Stomach (tissue), 9 donors: ENCODE results near the gene PRR14L. TPM values are rescaled to one million over a fixed set of nuclear protein-coding genes. Genes with fewer than 3 reads are reported as not detected.
"Not testable (repeated sequence)": the region's sequence is repeated elsewhere in the genome, so short reads cannot be mapped to it uniquely, and the experiment has no call there.

Experiments used
- DNase-seq, 2 donors: peaks; one replicate each; pipeline versions ENCODE4 v3.0.0 to v3.0.0-alpha.2; 2013 to 2019
- H3K27ac ChIP-seq, 5 donors: fragments of 200-600 bp in 4 of 5; sonication (generic) in 4 of 5; one replicate each; pipeline ENCODE4 v1.5.1; 2013 to 2019; ENCODE audit warnings: mild to moderate bottlenecking in 1 of 5, moderate library complexity in 1 of 5
- H3K27me3 ChIP-seq, 3 donors: fragments of 200-600 bp; sonication (generic); one replicate each; pipeline ENCODE4 v1.5.1; 2017 to 2019; ENCODE audit warnings: mixed run types in 1 of 3
- H3K36me3 ChIP-seq, 4 donors: fragments of 200-600 bp; sonication (generic); 1 replicate in 3 of 4; 2 replicates in 1 of 4; pipeline ENCODE4 v1.5.1; 2016 to 2019
- H3K4me1 ChIP-seq, 4 donors: fragments of 200-600 bp; sonication (generic); one replicate each; pipeline ENCODE4 v1.5.1; 2016 to 2019
- H3K4me3 ChIP-seq, 4 donors: fragments of 200-600 bp; sonication (generic) in 3 of 4; one replicate each; pipeline ENCODE4 v1.5.1; 2016 to 2019; ENCODE audit warnings: mild to moderate bottlenecking in 1 of 4
- H3K9me3 ChIP-seq, 4 donors: fragments of 200-600 bp; sonication (generic); one replicate each; pipeline ENCODE4 v1.5.1; 2016 to 2019
- CTCF ChIP-seq, 7 experiments: fragments of 450-650 bp in 4 of 7; fragments of 200-600 bp in 3 of 7; sonication (generic) in 3 of 7; IDR thresholded peaks; one replicate each; pipeline ENCODE4 v1.5.1; 2016 to 2019; ENCODE audit warnings: antibody characterized with exemption in 7 of 7, control low read depth in 2 of 7, mild to moderate bottlenecking in 1 of 7
- EP300 ChIP-seq: sonication (generic); formaldehyde crosslinking; IDR thresholded peaks from one replicate; pipeline ENCODE4 v1.6.1; 2017; ENCODE audit warnings: antibody characterized with exemption
- POLR2A ChIP-seq, 4 donors: fragments of 450-650 bp; IDR thresholded peaks; one replicate each; pipeline ENCODE4 v1.6.1; 2016; ENCODE audit warnings: antibody characterized with exemption in 4 of 4, control low read depth in 2 of 4, mild to moderate bottlenecking in 1 of 4, moderate library complexity in 1 of 4
- POLR2AphosphoS5 ChIP-seq, 3 donors: sonication (generic); formaldehyde crosslinking; IDR thresholded peaks; one replicate each; pipeline ENCODE4 v1.6.1; 2016; ENCODE audit warnings: antibody characterized with exemption in 3 of 3
- WGBS, 5 donors: extraction: QIAGEN DNeasy Blood & Tissue Kit in 3 of 5; methylation state at CpG; one replicate each; pipeline versions ENCODE4 v1.1.5 to v1.1.7; 2013 to 2018; 5-methylcytosine and 5-hydroxymethylcytosine counted together
- intact Hi-C: fragments of 100-400 bp; cut with DNase I; formaldehyde crosslinking; loops from one replicate; pipeline ENCODE4 v1.15.1; 2023; ENCODE audit warnings: low total_unique reads
- polyA plus RNA-seq, 3 donors: library from polyadenylated mRNA; stranded (reverse); fragments of 200-250 nt; gene quantifications; one replicate each; pipeline ENCODE4 v1.2.3, GENCODE V29; 2013
- total RNA-seq, 5 donors: library from RNA; depleted of rRNA; stranded (reverse); fragments of >200 nt; gene quantifications; one replicate each; pipeline versions ENCODE4 v1.1.0 to v1.2.3, GENCODE V29; 2014 to 2016
- donor health status: healthy with polysubstance abuse.
- donor health status: Bipolar disorder and iron deficiency.
- donor health status: healthy.

The PRR14L gene
- total and polyA plus RNA-seq, 8 donors, result 4.0 to 193 (median 26.6) TPM

- Histone ChIP-seq H3K36me3 (peaks cover 35 to 96% (median 92%) of the 10 kb centered on the region in 4 donors), H3K27me3 (no peaks in the 10 kb centered on the region), H3K4me3 (no peak overlapping the region), H3K27ac (no peak overlapping the region), H3K4me1 (no peaks in the 10 kb centered on the region), H3K9me3 (no peaks in the 10 kb centered on the region)
- WGBS, 5 donors, result 78 to 88% (median 84%) methylated on average over 7 of the region's 7 CpGs
- intact Hi-C loops, result no loop called here
- no peak for DNase-seq
- TF ChIP-seq POLR2A (IDR thresholded peaks at IDR 0.05), result no peak
- TF ChIP-seq CTCF (IDR thresholded peaks at IDR 0.05), result no peak
- no peak for TF ChIP-seq POLR2AphosphoS5 (IDR thresholded peaks at IDR 0.05)
- TF ChIP-seq EP300, result no peak
Measured at GRCh38 chr22:31719850-31720471, 30.0 kb downstream of the PRR14L start.

GRCh38 chr22:31715147-31715778 lies 34.7 kb downstream of the PRR14L start:
- Histone ChIP-seq H3K4me1 (peaks cover 0 to 4% (median 0%) of the 10 kb centered on the region in 4 donors), H3K36me3 (peaks cover 31 to 97% (median 92%) of the 10 kb centered on the region in 4 donors), H3K4me3 (no peak overlapping the region), H3K27ac (no peak overlapping the region), H3K9me3 (no peaks in the 10 kb centered on the region), H3K27me3 (no peaks in the 10 kb centered on the region)
- intact Hi-C loops, result no loop called here
- TF ChIP-seq POLR2A (IDR thresholded peaks at IDR 0.05), result no peak
- TF ChIP-seq POLR2AphosphoS5 (IDR thresholded peaks at IDR 0.05), result no peak
- no peak for TF ChIP-seq EP300
- no peak for TF ChIP-seq CTCF (IDR thresholded peaks at IDR 0.05)
- 67 to 79% (median 78%) methylated on average over 5 of the region's 5 CpGs for WGBS, 5 donors
- no peak for DNase-seq

GRCh38 chr22:31711226-31711625 lies 38.7 kb downstream of the PRR14L start:
- DNase-seq, H3K4me3 ChIP-seq, H3K27ac ChIP-seq, H3K4me1 ChIP-seq, intact Hi-C loops, H3K9me3 ChIP-seq, H3K27me3 ChIP-seq: not testable (repeated sequence)
- WGBS, 5 donors, result 81 to 97% (median 92%) methylated on average over 12 of the region's 12 CpGs
- peaks cover 25 to 98% (median 93%) of the 10 kb centered on the region in 4 donors for H3K36me3 ChIP-seq

- intact Hi-C loops, result no loop called here
- H3K36me3 ChIP-seq, result peaks cover 13 to 98% (median 91%) of the 10 kb centered on the region in 4 donors
- H3K4me3 ChIP-seq, result no peak overlapping the region
- no peak for TF ChIP-seq CTCF (IDR thresholded peaks at IDR 0.05)
- TF ChIP-seq POLR2AphosphoS5 (IDR thresholded peaks at IDR 0.05), result no peak
- no peak for TF ChIP-seq EP300
- no peak for TF ChIP-seq POLR2A (IDR thresholded peaks at IDR 0.05)
- H3K27ac ChIP-seq, result no peak overlapping the region
- H3K9me3 ChIP-seq, result no peaks in the 10 kb centered on the region
- H3K4me1 ChIP-seq, result peaks cover 0 to 4% (median 0%) of the 10 kb centered on the region in 4 donors
- 87 to 94% (median 92%) methylated on average over 8 of the region's 8 CpGs for WGBS, 5 donors
- no peak for DNase-seq
- H3K27me3 ChIP-seq, result no peaks in the 10 kb centered on the region
Measured at GRCh38 chr22:31707519-31707918, 42.4 kb downstream of the PRR14L start.

- no peak for DNase-seq
- WGBS, 5 donors, result 80 to 95% (median 86%) methylated on average over 4 of the region's 4 CpGs
- peaks cover 32 to 99% (median 99%) of the 10 kb centered on the region in 4 donors for H3K36me3 ChIP-seq
Measured at GRCh38 chr22:31695423-31695822, 54.5 kb downstream of the PRR14L start.

GRCh38 chr22:31694046-31694445 lies 55.9 kb downstream of the PRR14L start:
- H3K4me3 ChIP-seq, H3K27me3 ChIP-seq, DNase-seq, H3K9me3 ChIP-seq, intact Hi-C loops, H3K27ac ChIP-seq, H3K4me1 ChIP-seq: not testable (repeated sequence)
- 97 to 99% (median 98%) methylated on average over 11 of the region's 11 CpGs for whole genome bisulfite sequencing, 5 donors
- peaks cover 30 to 99% (median 99%) of the 10 kb centered on the region in 4 donors for H3K36me3 ChIP-seq

More at GRCh38 chr22:31695423-31695822, 54.5 kb downstream of the PRR14L start:
- Histone ChIP-seq H3K27ac (no peak overlapping the region), H3K27me3 (no peaks in the 10 kb centered on the region), H3K4me3 (no peak overlapping the region), H3K9me3 (no peaks in the 10 kb centered on the region), H3K4me1 (no peaks in the 10 kb centered on the region)
- intact Hi-C loops, result no loop called here
- TF ChIP-seq EP300, result no peak
- no peak for TF ChIP-seq POLR2A (IDR thresholded peaks at IDR 0.05)
